ENCODE measurements around the gene RNF115.
"Not testable (repeated sequence)": the region's sequence is repeated elsewhere in the genome, so short reads cannot be mapped to it uniquely, and the experiment has no call there.

The RNF115 gene

DNA sequence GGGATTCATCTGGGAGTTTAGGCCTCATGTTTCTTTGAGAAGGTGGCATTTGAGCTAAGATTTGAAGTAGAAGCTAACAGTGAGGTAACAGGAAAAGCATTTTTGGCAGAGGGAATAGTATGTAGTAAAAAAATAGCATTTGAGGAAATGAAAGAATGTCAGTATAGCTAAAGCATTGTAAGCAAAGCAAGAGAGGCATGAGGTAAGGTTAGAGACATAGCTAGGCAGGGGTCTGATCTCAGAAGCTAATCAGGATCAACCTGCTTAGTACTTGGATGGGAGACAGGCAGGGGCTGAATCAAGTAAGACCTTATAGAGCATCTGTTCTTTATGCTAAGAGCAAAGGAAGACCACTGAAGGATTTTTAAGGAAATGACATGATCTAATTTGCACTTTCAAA is 4.1 kb upstream of the RNF115 start:
- no peak for DNase-seq (ENCODE audit: low read depth in 2 of 2)

DNA sequence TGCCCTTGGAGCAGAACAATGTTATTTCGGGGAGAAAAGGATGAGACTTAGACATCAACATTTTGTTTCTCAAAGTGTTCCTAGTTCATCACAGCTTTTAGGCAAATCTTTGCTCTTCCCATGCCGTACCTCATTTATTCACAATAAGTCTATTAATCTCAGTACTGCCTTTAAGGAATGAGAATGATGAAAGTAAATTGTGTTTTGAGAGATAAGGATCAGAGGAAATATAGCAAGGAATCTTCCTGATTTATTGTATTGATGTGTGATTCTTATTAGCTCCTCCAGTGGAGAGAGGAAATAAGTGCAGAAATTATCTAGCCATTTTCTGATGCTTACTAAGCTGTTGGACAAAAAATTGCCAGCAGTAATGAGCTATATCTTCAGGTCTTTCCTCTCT is 2.1 kb upstream of the RNF115 start:
- DNase-seq (ENCODE audit: low read depth in 2 of 2), result no peak

- no peak for DNase-seq (ENCODE audit: low read depth in 2 of 2)
Measured at GRCh38 chr1:145824499-145824842, 576 bp upstream of the RNF115 start.

DNA sequence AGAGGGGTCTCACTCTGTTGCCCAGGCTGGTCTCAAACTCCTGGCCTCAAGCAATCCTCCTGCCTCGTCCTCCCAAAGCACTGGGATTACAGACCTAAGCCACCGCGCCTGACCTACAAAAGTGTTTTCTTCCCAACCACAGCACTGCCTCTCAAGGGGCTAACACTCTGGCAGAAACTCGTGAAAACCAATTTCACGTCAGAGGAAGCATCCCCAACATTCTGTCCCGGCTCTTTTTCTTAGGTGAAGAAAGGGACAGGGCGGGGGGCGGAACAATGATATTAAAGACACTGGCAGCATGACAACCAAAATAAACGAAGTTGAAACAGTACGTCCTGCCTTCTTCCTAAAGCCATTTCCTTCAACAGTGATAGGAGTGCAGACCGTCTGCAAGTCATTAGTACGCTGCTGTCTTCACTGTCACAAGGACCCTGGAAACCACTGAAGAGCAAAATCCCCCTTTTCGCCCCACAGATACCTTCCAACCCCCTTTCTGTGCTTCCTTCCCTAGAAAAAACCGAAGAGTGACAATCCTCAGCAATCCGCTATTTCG is 1.0 kb downstream of the RNF115 start:
- DNase-seq (ENCODE audit: low read depth in 2 of 2), result not testable (repeated sequence)

GRCh38 chr1:145818095-145818494 is 5.8 kb downstream of the RNF115 start:
- not testable (repeated sequence) for DNase-seq (ENCODE audit: low read depth in 2 of 2)

DNA sequence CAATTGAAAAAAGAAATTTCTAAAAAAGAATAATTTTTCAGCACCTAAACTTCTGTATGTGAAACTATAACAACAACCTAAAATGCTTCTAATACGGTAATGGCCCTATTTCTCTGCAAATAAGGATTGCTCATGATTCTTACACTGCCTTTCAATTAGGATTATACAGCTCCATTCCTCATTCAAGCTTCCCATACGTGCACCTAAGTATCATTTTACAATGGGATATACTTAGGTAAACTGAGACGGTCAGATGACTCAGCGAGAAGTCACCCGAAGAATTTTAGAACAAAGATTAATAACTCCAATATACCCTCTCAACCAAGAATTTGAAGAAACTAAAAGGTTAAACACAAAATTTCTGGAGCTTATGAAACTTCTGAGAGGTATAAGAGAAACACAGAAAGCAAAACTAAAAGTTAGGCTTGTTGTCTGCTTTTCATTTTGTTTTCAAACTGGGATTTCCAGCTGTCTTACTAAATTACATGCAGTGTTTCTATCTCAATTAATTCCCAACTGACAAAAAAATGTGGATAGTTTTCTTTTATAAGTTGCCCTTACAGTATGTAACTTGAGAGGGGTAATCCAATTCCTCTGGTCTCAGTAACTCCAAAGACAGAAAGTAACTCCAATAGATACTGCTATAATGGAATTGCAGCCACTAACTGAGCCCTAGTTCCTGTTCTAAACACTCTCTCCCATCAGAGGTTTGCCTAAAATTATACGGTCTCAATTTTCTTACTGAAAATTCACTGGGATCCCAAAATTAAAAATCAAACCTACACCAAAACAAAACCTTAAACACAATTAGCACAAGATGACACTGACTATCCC is 10.7 kb downstream of the RNF115 start:
- DNase-seq (ENCODE audit: low read depth in 2 of 2), result not testable (repeated sequence)

GRCh38 chr1:145806844-145807243 is 17.1 kb downstream of the RNF115 start:
- no peak for DNase-seq (ENCODE audit: low read depth in 2 of 2)

- no peak for DNase-seq (ENCODE audit: low read depth in 2 of 2)
Measured at GRCh38 chr1:145806408-145806807, 17.5 kb downstream of the RNF115 start.

DNA sequence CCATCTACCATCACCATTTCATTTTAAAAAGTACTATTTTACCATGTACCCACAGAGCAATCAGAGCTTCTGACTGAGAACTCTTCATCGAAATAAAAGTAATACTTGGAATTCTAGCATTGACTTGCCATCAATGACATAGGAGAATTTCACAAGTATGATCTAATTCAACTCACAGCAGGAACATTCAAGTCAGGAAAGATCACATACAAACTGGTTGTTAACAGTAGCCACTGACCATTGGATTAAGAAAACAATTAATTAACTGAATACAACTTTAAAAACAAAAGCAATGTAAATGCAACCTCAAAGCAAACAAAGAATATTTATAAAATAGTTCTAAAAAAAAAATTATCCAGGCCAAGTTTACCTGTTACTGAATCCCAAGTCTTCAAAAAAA is 18.8 kb downstream of the RNF115 start:
- no peak for DNase-seq (ENCODE audit: low read depth in 2 of 2)

- no peak for DNase-seq (ENCODE audit: low read depth in 2 of 2)
Measured at GRCh38 chr1:145804235-145805045, 19.5 kb downstream of the RNF115 start.

DNA sequence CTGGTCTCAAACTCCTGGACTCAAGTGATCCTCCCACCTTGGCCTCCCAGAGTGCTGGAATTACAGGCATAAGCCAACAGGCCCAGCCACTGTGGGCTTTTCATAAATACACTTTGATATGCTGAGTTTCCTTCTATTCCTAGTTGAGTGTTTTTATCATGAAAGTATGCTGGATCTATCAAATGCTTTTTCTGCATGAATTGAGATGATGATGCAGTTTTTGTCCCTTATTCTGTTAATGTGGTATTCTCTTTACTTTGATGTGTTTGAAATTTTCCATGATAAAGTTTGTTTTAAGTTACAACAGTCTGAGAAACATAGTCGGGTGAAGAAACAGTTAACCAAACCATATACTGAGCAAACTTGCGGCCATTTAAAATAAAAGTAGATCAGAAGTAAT is 24.1 kb downstream of the RNF115 start:
- DNase-seq (ENCODE audit: low read depth in 2 of 2), result no peak

GRCh38 chr1:145796753-145797152 is 27.1 kb downstream of the RNF115 start:
- DNase-seq (ENCODE audit: low read depth in 2 of 2), result no peak

GRCh38 chr1:145795257-145795881 is 28.5 kb downstream of the RNF115 start:
- DNase-seq (ENCODE audit: low read depth in 2 of 2), result no peak

- no peak for DNase-seq (ENCODE audit: low read depth in 2 of 2)
Measured at GRCh38 chr1:145792484-145792883, 31.4 kb downstream of the RNF115 start.

GRCh38 chr1:145791860-145792259 is 32.0 kb downstream of the RNF115 start:
- not testable (repeated sequence) for DNase-seq (ENCODE audit: low read depth in 2 of 2)

DNA sequence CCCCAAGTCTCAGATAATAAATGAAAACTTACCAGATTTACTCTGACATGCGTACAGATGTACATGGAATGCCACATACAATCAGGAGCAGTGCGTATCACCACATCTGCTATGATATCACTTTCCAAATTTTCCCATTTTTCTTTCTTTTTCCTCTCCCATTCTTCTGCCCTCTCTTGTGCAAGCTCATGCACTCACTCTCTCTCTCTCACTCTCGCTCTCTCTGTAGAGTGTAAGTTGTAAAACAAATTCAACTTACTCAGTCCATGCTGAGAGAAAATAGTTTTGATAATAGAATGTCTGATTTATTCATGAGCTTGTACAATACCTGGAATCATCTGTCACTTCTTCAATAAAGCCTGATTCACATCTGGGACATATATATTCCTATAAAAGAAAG is 35.3 kb downstream of the RNF115 start:
- DNase-seq (ENCODE audit: low read depth in 2 of 2), result no peak

- no peak for DNase-seq (ENCODE audit: low read depth in 2 of 2)
Measured at GRCh38 chr1:145786271-145786670, 37.6 kb downstream of the RNF115 start.

DNA sequence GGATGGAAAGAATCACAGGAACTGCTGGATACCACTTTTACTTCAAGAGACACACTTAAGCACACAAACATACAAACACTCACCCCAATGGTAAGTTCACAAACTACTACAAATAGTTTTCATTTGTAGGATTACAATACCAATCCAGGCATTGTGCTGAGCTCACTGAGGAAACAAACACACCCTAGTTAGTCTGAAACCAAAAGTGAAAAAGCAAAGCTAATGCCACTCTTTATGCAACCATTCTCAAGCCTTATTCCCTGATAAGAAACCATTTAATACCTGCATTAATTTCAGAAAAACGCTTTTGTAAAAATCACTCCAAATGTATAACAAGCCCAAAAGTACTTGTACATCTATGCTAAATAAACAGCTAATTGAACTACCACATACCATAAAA is 38.3 kb downstream of the RNF115 start:
- DNase-seq (ENCODE audit: low read depth in 2 of 2), result no peak

DNA sequence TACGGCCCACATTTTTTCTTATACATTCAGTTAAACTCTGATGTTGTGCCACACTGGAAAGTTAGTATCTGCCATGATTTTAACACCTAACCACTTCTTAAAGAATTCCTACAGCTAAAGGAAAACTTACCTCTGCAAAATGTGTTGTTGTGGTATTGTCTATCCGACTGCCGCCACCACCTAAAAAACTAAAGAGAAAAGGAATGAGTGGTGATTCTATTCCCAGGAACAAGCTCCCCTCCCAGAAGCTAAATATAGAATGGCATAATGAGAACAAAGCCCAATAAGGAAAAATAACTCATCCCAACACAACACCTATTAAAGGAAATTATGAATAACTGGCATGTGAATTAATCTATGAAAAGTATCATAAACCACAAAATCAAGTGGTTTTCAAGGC is 39.5 kb downstream of the RNF115 start:
- DNase-seq (ENCODE audit: low read depth in 2 of 2), result no peak

DNA sequence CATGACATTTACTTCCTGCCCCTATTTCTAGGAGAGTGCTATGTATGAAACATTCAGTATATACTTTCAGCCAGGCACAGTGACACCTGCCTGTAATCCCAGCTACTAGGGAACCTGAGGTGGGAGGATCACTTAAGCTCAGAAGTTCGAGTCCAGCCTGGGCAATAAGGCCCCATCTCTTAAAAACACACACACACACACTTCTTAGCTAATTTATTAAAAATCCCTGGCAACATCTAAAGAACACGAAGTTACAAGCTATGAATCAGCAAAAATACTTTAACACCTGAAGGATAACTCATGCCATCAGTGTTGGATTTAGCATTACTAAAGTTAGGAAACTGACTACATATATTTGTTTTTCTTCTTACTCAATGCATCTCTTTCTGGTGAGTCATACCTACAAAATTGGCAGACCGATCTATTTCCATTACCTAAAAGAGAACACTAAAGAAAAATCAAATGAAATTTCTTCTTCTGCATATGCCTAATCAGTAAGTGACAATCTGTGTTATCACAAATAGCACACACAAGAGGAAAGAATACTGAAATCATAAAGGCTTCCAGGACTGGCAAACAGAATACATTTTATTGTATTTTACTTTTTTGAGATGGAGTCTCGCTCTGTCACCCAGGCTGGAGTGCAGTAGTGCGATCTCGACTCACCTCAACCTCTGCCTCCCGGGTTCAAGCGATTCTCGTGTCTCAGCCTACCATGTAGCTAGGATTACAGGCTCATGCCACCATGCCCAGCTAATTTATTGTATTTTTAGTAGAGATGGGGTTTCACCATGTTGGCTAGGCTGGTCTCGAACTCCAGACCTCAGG is 41.4 kb downstream of the RNF115 start:
- no peak for DNase-seq (ENCODE audit: low read depth in 2 of 2)

GRCh38 chr1:145778146-145778540 is 45.8 kb downstream of the RNF115 start:
- no peak for DNase-seq (ENCODE audit: low read depth in 2 of 2)
